TTC549 (cell line): ENCODE results near the gene KIRREL3.

Experiments used
- FAIRE-seq: peaks from 2 replicates; lab custom pipeline; 2012; peaks lifted over from hg19 to GRCh38; lab: Jason Lieb, UNC

The KIRREL3 gene

GRCh38 chr11:126997196-126997595 lies 3.4 kb downstream of the KIRREL3 start:
- no peak for FAIRE-seq

DNA sequence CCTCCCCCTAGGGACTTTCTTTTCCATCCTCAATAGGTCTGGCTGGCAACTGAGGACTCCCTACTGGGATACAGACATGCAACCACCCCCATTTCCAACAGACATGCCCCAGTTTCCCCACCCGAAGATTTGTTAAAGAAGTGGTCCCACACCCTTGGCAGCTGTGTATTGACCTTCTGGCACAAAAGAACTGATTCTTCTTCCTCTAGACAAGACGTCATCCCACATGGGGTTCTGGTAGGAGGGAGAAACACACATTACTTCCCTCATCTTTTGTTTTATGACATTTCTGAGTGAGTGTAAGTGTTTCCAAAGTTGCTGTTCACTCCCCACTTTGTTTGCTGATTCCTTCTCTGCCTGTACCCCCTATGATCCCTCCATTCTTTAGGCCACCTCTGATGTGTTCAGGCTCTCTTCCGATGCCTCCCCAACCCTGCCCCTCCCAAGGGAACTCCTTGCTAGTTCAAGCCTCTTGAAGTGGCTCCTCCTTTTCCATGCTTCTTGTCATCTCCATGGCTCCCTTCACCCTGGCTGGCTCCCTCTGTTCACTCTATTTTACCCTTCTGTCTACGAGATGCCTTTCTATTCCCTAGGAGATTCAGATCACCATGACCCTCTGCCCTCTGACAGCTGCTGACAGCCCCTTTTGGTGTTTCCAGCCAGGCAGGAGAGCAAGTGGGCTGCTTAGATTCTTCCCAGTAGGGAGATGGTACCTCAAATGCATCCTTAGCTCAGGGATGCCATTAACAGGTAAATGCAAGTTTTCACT lies 4.3 kb downstream of the KIRREL3 start:
- no peak for FAIRE-seq

DNA sequence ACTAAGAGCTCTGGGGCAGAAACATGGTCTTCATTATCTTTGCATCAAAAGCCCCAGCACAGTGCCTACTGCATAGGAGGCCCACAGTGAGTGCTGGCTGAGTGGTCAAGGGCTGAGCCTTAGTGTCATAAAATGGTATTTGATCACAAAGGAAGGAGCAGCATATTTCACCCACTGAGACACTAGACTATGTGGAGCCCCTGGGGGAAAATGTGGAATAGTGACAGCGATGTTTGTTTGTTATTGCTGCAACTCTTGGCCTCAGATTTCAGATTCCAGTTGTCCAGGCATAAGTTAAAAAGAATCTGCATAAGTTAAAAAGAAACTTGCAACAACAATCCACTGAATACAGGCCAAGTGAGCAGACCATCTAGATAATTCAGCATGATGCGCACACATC lies 7.0 kb downstream of the KIRREL3 start:
- FAIRE-seq, result no peak

DNA sequence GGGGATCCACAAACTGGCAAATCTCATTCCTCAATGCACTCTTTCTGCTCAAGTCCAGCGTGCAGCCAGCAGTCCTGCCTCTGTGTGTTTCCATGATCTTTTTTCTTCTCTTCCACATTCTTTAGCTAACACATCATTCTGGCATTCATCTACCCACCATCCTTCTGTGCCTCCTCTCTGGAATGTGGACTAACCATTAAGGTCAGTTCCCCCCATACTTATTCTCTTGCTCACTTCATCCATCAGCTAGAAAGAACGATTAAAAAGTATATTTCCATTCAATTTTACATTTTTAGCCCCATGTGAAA lies 7.8 kb downstream of the KIRREL3 start:
- FAIRE-seq, result no peak

- no peak for FAIRE-seq
These were observed 8.3 kb downstream of the KIRREL3 start for GRCh38 chr11:126992065-126992803.

- FAIRE-seq, result no peak
These were observed 9.0 kb downstream of the KIRREL3 start for GRCh38 chr11:126991596-126991995.

- no peak for FAIRE-seq
These were observed 9.7 kb downstream of the KIRREL3 start for GRCh38 chr11:126990716-126991480.

- no peak for FAIRE-seq
These were observed 10.4 kb downstream of the KIRREL3 start for GRCh38 chr11:126989942-126990715.

GRCh38 chr11:126988655-126989054 lies 11.9 kb downstream of the KIRREL3 start:
- no peak for FAIRE-seq

DNA sequence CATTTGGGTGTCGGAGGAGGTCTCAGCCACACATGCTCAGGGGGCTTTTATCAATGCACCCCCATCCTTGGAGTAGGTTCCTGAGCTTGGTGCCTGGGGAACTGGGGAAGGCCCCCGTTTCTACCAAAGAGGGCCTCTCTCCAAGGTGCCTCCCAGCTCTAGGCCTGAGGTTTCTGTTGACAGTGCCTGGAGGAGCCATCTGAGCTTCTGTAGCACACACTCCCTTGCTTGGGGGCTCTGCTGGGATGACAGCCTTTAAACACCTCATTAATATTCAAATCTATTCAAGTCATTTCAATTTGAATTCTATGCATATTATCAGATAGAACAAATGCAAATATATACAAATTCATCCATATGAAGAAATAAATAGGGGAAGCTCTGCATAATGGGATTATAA lies 18.9 kb downstream of the KIRREL3 start:
- FAIRE-seq, result no peak

- FAIRE-seq, result no peak
These were observed 21.7 kb downstream of the KIRREL3 start for GRCh38 chr11:126978911-126979310.

DNA sequence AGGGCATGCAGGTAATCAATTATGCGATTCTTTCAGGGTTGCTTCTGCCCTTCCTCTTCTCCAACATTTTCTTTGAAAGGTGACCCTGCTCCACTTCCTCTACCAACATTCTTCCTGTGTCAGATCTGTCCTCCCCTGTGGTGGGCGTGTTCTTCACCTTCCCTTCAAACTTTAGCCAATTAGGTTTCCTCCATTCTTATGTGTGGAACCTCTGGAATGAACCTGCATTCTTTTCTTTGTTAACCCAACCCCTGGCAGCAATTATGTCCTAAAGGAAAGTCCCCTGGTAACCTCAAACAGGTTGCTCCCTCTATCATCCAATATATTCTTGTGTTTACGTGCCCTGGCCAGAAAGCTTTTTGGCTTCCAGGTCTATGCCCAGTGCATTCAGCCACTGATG lies 22.4 kb downstream of the KIRREL3 start:
- FAIRE-seq, result no peak

- no peak for FAIRE-seq
These were observed 27.5 kb downstream of the KIRREL3 start for GRCh38 chr11:126973051-126973450.

DNA sequence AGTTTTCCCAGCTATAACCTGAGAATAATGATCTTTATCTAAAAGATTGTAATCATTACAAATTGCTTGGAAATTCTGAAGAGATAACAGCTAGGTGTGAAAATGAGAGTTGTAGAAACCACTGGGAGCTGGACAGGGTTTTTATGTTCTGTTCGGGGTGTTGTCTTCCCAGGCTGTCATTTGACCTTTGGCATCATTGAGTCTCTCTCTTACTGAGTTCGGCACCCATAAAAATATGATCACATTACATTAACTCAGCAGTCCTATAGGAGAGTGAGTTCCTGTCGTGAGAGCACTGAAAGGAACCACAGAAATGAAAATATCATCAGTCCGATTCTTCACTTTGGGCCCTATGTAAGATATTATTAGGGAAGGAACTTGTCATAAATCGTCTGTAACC lies 29.3 kb downstream of the KIRREL3 start:
- no peak for FAIRE-seq

GRCh38 chr11:126969865-126970479 lies 30.6 kb downstream of the KIRREL3 start:
- no peak for FAIRE-seq

- no peak for FAIRE-seq
These were observed 31.7 kb downstream of the KIRREL3 start for GRCh38 chr11:126968915-126969314.

DNA sequence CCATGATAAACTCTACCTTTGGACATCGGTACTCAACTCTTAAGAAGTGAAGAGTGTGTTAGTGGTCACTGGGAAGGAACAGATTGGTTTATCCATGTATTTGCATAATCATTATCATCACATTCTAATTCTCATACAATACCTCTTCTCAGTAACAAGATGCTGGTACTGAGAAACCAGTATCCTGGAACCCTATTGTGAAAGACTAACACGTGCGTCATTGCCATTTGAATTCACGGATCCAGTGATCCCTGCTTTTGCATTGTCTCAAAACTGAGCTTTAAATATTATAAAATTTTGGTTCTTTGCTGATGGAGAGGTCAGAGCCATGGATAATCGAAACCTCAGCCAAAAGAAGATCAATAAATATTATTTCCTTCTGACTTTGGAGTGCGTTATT lies 35.2 kb downstream of the KIRREL3 start:
- no peak for FAIRE-seq

DNA sequence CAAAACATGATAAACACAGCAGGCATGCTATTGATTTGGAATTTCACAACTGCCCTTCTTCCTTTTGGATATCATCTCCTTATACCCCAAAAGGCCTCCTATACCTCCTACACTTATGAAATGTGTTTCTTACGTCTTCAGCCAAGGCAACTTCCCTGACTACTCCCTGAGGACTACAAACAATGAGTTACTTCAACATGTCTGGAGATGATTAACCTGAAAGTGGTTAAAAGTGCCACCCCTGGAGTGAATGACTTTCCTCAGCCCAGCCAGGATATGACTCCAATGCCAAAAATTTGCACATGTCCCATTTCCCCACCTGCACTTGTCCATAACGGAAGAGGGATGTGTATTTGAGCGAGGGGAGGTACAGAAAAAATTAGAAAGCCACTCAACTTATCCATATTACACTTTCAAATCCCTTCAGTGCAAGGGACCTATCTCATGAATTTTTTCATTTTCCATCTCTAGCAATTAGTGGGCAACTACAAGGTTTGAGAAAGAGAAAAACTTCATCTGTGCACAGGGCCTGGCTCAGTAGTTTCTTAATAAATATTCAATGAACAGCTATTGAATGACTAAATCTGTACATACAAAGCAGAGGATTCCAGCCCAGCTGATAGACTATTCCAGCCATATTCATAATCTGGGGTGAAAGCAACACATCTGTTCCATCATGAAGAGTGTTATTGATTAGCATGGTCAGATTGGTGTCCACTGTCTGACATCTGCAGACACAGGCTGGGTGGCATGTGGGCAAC lies 36.8 kb downstream of the KIRREL3 start:
- no peak for FAIRE-seq

- FAIRE-seq, result no peak
These were observed 37.5 kb downstream of the KIRREL3 start for GRCh38 chr11:126963115-126963514.

DNA sequence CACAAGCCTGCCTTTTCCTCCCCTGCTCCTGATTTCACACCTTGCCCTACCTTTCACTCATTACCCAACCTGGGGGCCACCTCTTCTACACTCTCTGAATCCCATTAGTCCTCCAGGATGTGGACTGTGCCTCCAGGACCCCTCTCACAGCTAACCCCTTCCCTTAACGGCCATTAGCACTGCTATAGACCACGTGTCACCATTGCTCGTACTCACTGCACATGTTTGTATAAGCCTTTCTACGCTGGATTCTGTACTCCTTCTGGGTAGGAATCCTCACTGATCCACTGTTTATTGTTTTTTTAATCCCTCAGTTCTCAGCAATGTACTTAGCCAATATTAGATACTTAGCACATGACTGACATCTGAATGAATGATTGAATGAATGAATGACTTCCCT lies 40.9 kb downstream of the KIRREL3 start:
- FAIRE-seq, result no peak

DNA sequence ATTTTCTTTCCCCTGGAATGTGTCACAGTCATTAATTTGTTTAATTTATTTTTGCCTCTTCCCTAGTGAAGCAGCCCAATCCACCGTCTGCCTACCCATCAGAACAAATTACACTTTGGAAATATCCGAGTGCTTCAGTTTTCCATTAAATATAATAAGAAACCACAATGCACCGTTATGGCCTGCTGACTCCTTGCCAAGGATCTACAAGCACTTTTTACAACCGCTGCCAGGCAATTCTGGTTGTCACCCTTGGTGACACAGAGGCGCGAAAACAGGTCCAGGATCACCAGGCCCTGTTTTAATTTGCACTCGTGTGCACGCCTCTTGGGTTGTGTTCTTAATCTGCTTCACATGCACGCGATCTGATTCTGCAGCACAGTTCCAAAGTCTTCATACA lies 43.9 kb downstream of the KIRREL3 start:
- FAIRE-seq, result no peak
